Right atrium auricular region (tissue), 2 donors: ENCODE measurements around the gene EIF3F. TPM values are rescaled to one million over a fixed set of nuclear protein-coding genes. Genes with fewer than 3 reads are reported as not detected.

Experiments used
- DNase-seq: peaks from one replicate; pipeline ENCODE4 v3.0.0-alpha.2; 2019; ENCODE audit warnings: low spot score
- H3K27ac ChIP-seq, 2 donors: fragments of 200-600 bp; sonication (generic); 1 replicate in 1 of 2; 2 replicates in 1 of 2; pipeline ENCODE4 v1.5.1; 2016 to 2019
- H3K27me3 ChIP-seq, 2 donors: fragments of 200-600 bp; sonication (generic); one replicate each; pipeline versions ENCODE4 v1.5.1 to v1.6.0; 2017 to 2019
- H3K36me3 ChIP-seq: fragments of 200-600 bp; sonication (generic); one replicate; pipeline ENCODE4 v1.5.1; 2016
- H3K4me1 ChIP-seq, 2 donors: fragments of 200-600 bp; sonication (generic); one replicate each; pipeline versions ENCODE4 v1.5.1 to v1.6.0; 2017 to 2019
- H3K4me3 ChIP-seq, 2 donors: fragments of 200-600 bp; sonication (generic); 1 replicate in 1 of 2; 2 replicates in 1 of 2; pipeline ENCODE4 v1.5.1; 2017 to 2019; ENCODE audit warnings: mild to moderate bottlenecking in 1 of 2, moderate library complexity in 1 of 2
- H3K9me3 ChIP-seq, 2 donors: fragments of 200-600 bp; sonication (generic); one replicate each; pipeline ENCODE4 v1.5.1; 2019
- CTCF ChIP-seq, 2 donors: fragments of 200-600 bp; sonication (generic); IDR thresholded peaks; one replicate each; pipeline ENCODE4 v1.5.1; 2019; ENCODE audit warnings: antibody characterized with exemption in 2 of 2
- total RNA-seq, 2 donors: library from RNA; depleted of rRNA; stranded (reverse); fragments of >200 nt; gene quantifications; one replicate each; pipeline ENCODE4 v1.1.0, GENCODE V29; 2016

EIF3F gene
- total RNA-seq, 2 donors from 2014 or later: 114 to 169 TPM

GRCh38 chr11:7999795-8000194, 12.7 kb downstream of the EIF3F start:
- Histone ChIP-seq H3K27ac (no peak overlapping the region), H3K9me3 (no peaks in the 10 kb centered on the region), H3K4me1 (no peaks in the 10 kb centered on the region), H3K36me3 (peaks cover 42% of the 10 kb centered on the region), H3K4me3 (no peak overlapping the region), H3K27me3 (no peaks in the 10 kb centered on the region)
- DNase-seq: no peak
- TF ChIP-seq CTCF (IDR thresholded peaks at IDR 0.05): no peak

GRCh38 chr11:8000390-8000789, 13.3 kb downstream of the EIF3F start:
- H3K36me3 ChIP-seq: peaks cover 36% of the 10 kb centered on the region
- H3K4me3 ChIP-seq: no peak overlapping the region

GRCh38 chr11:8002676-8003075, 15.5 kb downstream of the EIF3F start:
- no peak for DNase-seq
- H3K4me1 ChIP-seq: no peaks in the 10 kb centered on the region

More at GRCh38 chr11:8000390-8000789, 13.3 kb downstream of the EIF3F start:
- Histone ChIP-seq H3K27me3 (no peaks in the 10 kb centered on the region), H3K4me1 (no peaks in the 10 kb centered on the region), H3K9me3 (no peaks in the 10 kb centered on the region), H3K27ac (no peak overlapping the region)
- TF ChIP-seq CTCF (IDR thresholded peaks at IDR 0.05): no peak
- no peak for DNase-seq

DNA sequence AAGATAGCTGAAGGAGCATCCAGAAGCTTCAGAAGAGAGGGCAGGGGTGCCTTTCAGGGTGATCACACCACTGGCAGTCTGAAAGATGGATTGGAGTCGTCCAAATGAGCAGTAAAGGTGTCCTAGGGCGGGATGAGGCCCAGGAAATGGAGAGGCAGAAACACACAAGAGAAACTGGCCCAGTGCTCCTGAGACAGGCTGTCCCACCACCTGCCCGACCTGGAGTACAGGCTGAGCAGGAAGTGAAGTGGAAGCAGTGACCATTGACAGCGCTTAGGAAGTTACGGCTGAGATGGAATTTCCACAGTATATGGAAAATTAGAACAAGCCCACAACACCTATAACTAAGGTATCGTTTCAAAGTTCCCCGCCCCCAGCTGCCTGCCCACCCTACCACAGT, 16.1 kb downstream of the EIF3F start:
- no peak overlapping the region for H3K27ac ChIP-seq
- H3K4me3 ChIP-seq: no peak overlapping the region
- H3K27me3 ChIP-seq: no peaks in the 10 kb centered on the region
- TF ChIP-seq CTCF (IDR thresholded peaks at IDR 0.05): no peak
- no peak for DNase-seq
- H3K9me3 ChIP-seq: no peaks in the 10 kb centered on the region
- peaks cover 8% of the 10 kb centered on the region for H3K36me3 ChIP-seq
- no peaks in the 10 kb centered on the region for H3K4me1 ChIP-seq

More at GRCh38 chr11:8002676-8003075, 15.5 kb downstream of the EIF3F start:
- no peak overlapping the region for H3K4me3 ChIP-seq
- no peak overlapping the region for H3K27ac ChIP-seq
- peaks cover 14% of the 10 kb centered on the region for H3K36me3 ChIP-seq
- H3K27me3 ChIP-seq: no peaks in the 10 kb centered on the region
- no peak for TF ChIP-seq CTCF (IDR thresholded peaks at IDR 0.05)
- no peaks in the 10 kb centered on the region for H3K9me3 ChIP-seq

- Histone ChIP-seq H3K4me3 (no peak overlapping the region), H3K27ac (no peak overlapping the region), H3K36me3 (peaks cover under 1% of the 10 kb centered on the region), H3K4me1 (no peaks in the 10 kb centered on the region), H3K27me3 (no peaks in the 10 kb centered on the region), H3K9me3 (no peaks in the 10 kb centered on the region)
- TF ChIP-seq CTCF (IDR thresholded peaks at IDR 0.05): no peak
- DNase-seq: no peak
Measured at GRCh38 chr11:8004008-8004407, 16.9 kb downstream of the EIF3F start.

DNA sequence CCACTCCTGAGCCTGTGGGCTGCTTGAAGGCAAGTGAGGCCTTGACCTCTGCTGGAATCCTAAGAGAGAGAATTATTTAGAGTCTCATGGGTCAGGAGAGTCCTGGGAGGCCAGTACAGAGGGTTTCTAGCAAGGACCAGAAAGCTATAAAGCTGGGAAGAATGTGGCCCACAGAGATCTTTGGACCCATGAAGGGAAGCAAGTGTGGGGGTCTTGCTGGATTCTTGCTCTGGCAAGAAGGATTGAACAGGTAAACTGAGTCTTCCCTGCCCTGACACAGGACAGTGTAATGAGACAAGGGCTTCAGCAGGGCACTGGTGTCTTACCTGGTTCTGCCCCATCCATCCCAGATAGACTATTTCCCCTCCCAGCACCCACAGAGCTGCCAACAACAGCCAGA, 18.4 kb downstream of the EIF3F start:
- Histone ChIP-seq H3K9me3 (no peaks in the 10 kb centered on the region), H3K36me3 (no peaks in the 10 kb centered on the region), H3K4me1 (no peaks in the 10 kb centered on the region), H3K27ac (no peak overlapping the region), H3K4me3 (no peak overlapping the region), H3K27me3 (no peaks in the 10 kb centered on the region)
- TF ChIP-seq CTCF (IDR thresholded peaks at IDR 0.05): no peak
- no peak for DNase-seq
